ENCODE measurements around the gene GAS2. TPM values are rescaled to one million over a fixed set of nuclear protein-coding genes. Genes with fewer than 3 reads are reported as not detected.

GAS2 gene
- total and polyA plus RNA-seq, 12 donors: 1.5 to 21.7 (median 12.5) TPM

- H3K4me1 ChIP-seq: no peaks in the 10 kb centered on the region
- H3K27ac ChIP-seq: no peak overlapping the region
- intact Hi-C loops (cut with DNase I): no loop called here
- no peaks in the 10 kb centered on the region for H3K36me3 ChIP-seq
- 78% methylated on average over 1 of the region's 1 CpG for WGBS, 2 donors
- H3K9me3 ChIP-seq: no peaks in the 10 kb centered on the region
- DNase-seq (no peak), ATAC-seq (no peak)
- no peak for TF ChIP-seq CTCF (IDR thresholded peaks at IDR 0.05)
- H3K4me3 ChIP-seq: no peak overlapping the region
- H3K27me3 ChIP-seq: no peaks in the 10 kb centered on the region
Observed at GRCh38 chr11:22763166-22763565, 96.8 kb downstream of the GAS2 start.

GRCh38 chr11:22764735-22765134 is 98.3 kb downstream of the GAS2 start:
- WGBS, 2 donors: 87 to 89% methylated on average over 2 of the region's 2 CpGs
- intact Hi-C loops (cut with DNase I): no loop called here
- TF ChIP-seq CTCF (IDR thresholded peaks at IDR 0.05): no peak

GRCh38 chr11:22768281-22768680 is 101.9 kb downstream of the GAS2 start:
- DNase-seq (no peak), ATAC-seq (peak in 2 of 8 donors; percentile 47 to 63)
- H3K4me1 ChIP-seq: peaks cover 0 to 3% (median 0%) of the 10 kb centered on the region in 9 donors
- no peaks in the 10 kb centered on the region for H3K27me3 ChIP-seq
- 34 to 63% methylated on average over 1 of the region's 1 CpG for WGBS, 2 donors
- H3K36me3 ChIP-seq: peaks cover 0 to 5% (median 0%) of the 10 kb centered on the region in 9 donors
- peak overlapping the region in 1 of 10 donors; percentile 21 for H3K27ac ChIP-seq
- no peaks in the 10 kb centered on the region for H3K9me3 ChIP-seq
- no peak for TF ChIP-seq CTCF (IDR thresholded peaks at IDR 0.05)
- intact Hi-C loops (cut with DNase I): no loop called here
- no peak overlapping the region for H3K4me3 ChIP-seq

More at GRCh38 chr11:22764735-22765134, 98.3 kb downstream of the GAS2 start:
- H3K4me1 ChIP-seq: peaks cover 0 to 3% (median 0%) of the 10 kb centered on the region in 9 donors
- peaks cover 0 to 2% (median 0%) of the 10 kb centered on the region in 9 donors for H3K36me3 ChIP-seq
- no peak overlapping the region for H3K27ac ChIP-seq
- DNase-seq: no peak
- H3K27me3 ChIP-seq: no peaks in the 10 kb centered on the region
- no peak for ATAC-seq
- H3K9me3 ChIP-seq: no peaks in the 10 kb centered on the region
- no peak overlapping the region for H3K4me3 ChIP-seq

- TF ChIP-seq CTCF (IDR thresholded peaks at IDR 0.05): no peak
- H3K27me3 ChIP-seq: no peaks in the 10 kb centered on the region
- DNase-seq (no peak), ATAC-seq (no peak)
- no peak overlapping the region for H3K27ac ChIP-seq
- 89 to 97% methylated on average over 1 of the region's 1 CpG for WGBS, 2 donors
- peaks cover 0 to 5% (median 0%) of the 10 kb centered on the region in 9 donors for H3K36me3 ChIP-seq
- H3K4me1 ChIP-seq: peaks cover 0 to 3% (median 0%) of the 10 kb centered on the region in 9 donors
- H3K9me3 ChIP-seq: no peaks in the 10 kb centered on the region
- intact Hi-C loops (cut with DNase I): no loop called here
- H3K4me3 ChIP-seq: no peak overlapping the region
Observed at GRCh38 chr11:22769081-22769480, 102.7 kb downstream of the GAS2 start.
